NCI-H2081 treated with DMSO at 0.1 percent for 48 hours (cell line): ENCODE results near the gene CYTH4.

Experiments
- DNase-seq: peaks from one replicate; lab custom pipeline; 2025; lab: John Stamatoyannopoulos, UW

The CYTH4 gene

GRCh38 chr22:37270928-37271650, 11.2 kb upstream of the CYTH4 start:
- DNase-seq = no peak

GRCh38 chr22:37273126-37273845, 9.0 kb upstream of the CYTH4 start:
- DNase-seq = no peak

- no peak for DNase-seq
Observed at GRCh38 chr22:37273846-37274225, 8.5 kb upstream of the CYTH4 start.

GRCh38 chr22:37274380-37274862, 7.9 kb upstream of the CYTH4 start:
- no peak for DNase-seq

GRCh38 chr22:37275134-37275533, 7.2 kb upstream of the CYTH4 start:
- no peak for DNase-seq

GRCh38 chr22:37275622-37276021, 6.7 kb upstream of the CYTH4 start:
- DNase-seq = no peak

GRCh38 chr22:37276776-37277175, 5.5 kb upstream of the CYTH4 start:
- no peak for DNase-seq

GRCh38 chr22:37277384-37277783, 4.9 kb upstream of the CYTH4 start:
- no peak for DNase-seq

- no peak for DNase-seq
Observed at GRCh38 chr22:37278261-37278660, 4.0 kb upstream of the CYTH4 start.

GRCh38 chr22:37279331-37280181, 2.8 kb upstream of the CYTH4 start:
- no peak for DNase-seq

- DNase-seq = no peak
Observed at GRCh38 chr22:37280718-37281117, 1.6 kb upstream of the CYTH4 start.

- no peak for DNase-seq
Observed at GRCh38 chr22:37281195-37281594, 1.1 kb upstream of the CYTH4 start.

GRCh38 chr22:37281646-37282384, 493 bp upstream of the CYTH4 start:
- DNase-seq = no peak

GRCh38 chr22:37283393-37283937, 1.2 kb downstream of the CYTH4 start:
- no peak for DNase-seq

GRCh38 chr22:37284126-37284804, 2.0 kb downstream of the CYTH4 start:
- DNase-seq = no peak

- no peak for DNase-seq
Observed at GRCh38 chr22:37284805-37285355, 2.6 kb downstream of the CYTH4 start.

GRCh38 chr22:37285937-37286336, 3.6 kb downstream of the CYTH4 start:
- DNase-seq = no peak

- no peak for DNase-seq
Observed at GRCh38 chr22:37287550-37287951, 5.2 kb downstream of the CYTH4 start.

- DNase-seq = no peak
Observed at GRCh38 chr22:37288521-37288920, 6.2 kb downstream of the CYTH4 start.

- no peak for DNase-seq
Observed at GRCh38 chr22:37289156-37289735, 6.9 kb downstream of the CYTH4 start.
